Left ventricle myocardium inferior (tissue), 1 donor: ENCODE data around the gene MYL5. TPM values are rescaled to one million over a fixed set of nuclear protein-coding genes. Genes with fewer than 3 reads are reported as not detected.

Experiments used
- DNase-seq: peaks from one replicate; pipeline ENCODE4 v3.0.0-alpha.2; 2020
- H3K27ac ChIP-seq: fragments of 200-600 bp; replicated peaks from 2 replicates; pipeline ENCODE4 v1.8.0; 2021
- H3K27me3 ChIP-seq: fragments of 200-600 bp; 2 replicates; pipeline ENCODE4 v1.8.0; 2021; ENCODE audit warnings: low read depth
- H3K36me3 ChIP-seq: fragments of 200-600 bp; 2 replicates; pipeline ENCODE4 v1.8.0; 2021
- H3K4me1 ChIP-seq: fragments of 200-600 bp; 2 replicates; pipeline ENCODE4 v1.8.0; 2021
- H3K4me3 ChIP-seq: fragments of 200-600 bp; 2 replicates; pipeline ENCODE4 v1.8.0; 2021; ENCODE audit warnings: mild to moderate bottlenecking, moderate library complexity
- H3K9me3 ChIP-seq: fragments of 200-600 bp; replicated peaks from 2 replicates; pipeline ENCODE4 v1.8.0; 2021
- CTCF ChIP-seq: fragments of 200-600 bp; IDR thresholded peaks from 2 replicates; pipeline ENCODE4 v1.8.0; 2021; ENCODE audit warnings: antibody characterized with exemption, mild to moderate bottlenecking, borderline replicate concordance
- intact Hi-C: fragments of 100-400 bp; cut with micrococcal nuclease; formaldehyde crosslinking; loops from one replicate; pipeline ENCODE4 v1.11.0; 2022
- total RNA-seq: library from RNA; stranded (reverse); fragmentation: NEBNext Ultra II Directional; extraction: Animal tissue kit (Norgen Biotek cat#: 25700); gene quantifications from one replicate; pipeline ENCODE4 v1.2.1, GENCODE V29; 2021
- donor health status: DM: no; HTN: yes; CAD: no; lungs with severe emphysema.

The MYL5 gene
- total RNA-seq, 1 donor from 2014 or later: 4.5 TPM

DNA sequence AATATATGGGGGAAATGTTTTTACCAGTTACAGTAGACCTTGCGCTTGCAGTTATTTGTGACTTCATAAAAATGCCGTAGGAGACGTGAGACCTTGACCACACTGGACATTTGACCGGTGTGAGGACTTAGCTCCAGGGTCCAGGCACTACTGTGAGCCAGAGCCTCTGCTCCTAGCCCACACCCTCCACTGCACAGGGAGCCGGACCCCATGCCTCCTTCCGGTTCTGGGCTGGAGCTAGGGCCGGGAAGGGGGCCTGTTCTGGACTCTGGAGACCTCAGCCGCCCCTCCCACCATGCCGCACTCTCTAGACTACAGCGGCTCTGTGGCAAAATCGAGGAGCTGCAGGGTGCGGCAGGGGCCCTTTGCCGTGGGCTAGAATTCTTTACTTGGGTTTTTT, 36.6 kb downstream of the MYL5 start:
- Histone ChIP-seq H3K4me3 (no peak overlapping the region), H3K27ac (no peak overlapping the region), H3K9me3 (no peaks in the 10 kb centered on the region), H3K36me3 (no peaks in the 10 kb centered on the region), H3K27me3 (no peaks in the 10 kb centered on the region), H3K4me1 (peaks cover 39% of the 10 kb centered on the region)
- no peak for TF ChIP-seq CTCF
- no peak for DNase-seq
- intact Hi-C loops: no loop called here

DNA sequence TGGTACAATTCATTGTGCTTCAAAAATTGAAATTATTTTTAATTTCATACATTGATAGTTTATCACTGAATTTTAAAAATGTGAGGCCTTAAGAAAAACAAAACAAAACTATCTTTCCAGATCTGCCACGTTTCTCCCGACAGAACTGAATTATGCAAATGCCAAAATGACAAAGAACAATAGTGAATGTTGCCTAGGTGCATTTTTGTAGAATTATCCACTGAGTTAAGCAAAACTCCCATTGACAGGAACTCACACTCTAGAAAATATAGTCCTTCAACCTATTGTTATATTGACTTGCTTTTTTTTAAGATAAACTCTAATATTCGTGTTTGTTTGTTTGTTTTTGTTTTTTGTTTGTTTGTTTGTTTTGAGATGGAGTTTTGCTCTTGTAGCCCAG, 37.8 kb downstream of the MYL5 start:
- H3K27ac ChIP-seq: no peak overlapping the region
- no peaks in the 10 kb centered on the region for H3K27me3 ChIP-seq
- peaks cover 32% of the 10 kb centered on the region for H3K4me1 ChIP-seq
- no peaks in the 10 kb centered on the region for H3K36me3 ChIP-seq
- DNase-seq: no peak
- no peak for TF ChIP-seq CTCF
- H3K4me3 ChIP-seq: no peak overlapping the region
- intact Hi-C loops: no loop called here
- H3K9me3 ChIP-seq: no peaks in the 10 kb centered on the region

GRCh38 chr4:712916-713632, 38.7 kb downstream of the MYL5 start:
- Histone ChIP-seq H3K9me3 (no peaks in the 10 kb centered on the region), H3K4me1 (peaks cover 36% of the 10 kb centered on the region), H3K4me3 (no peak overlapping the region), H3K27me3 (no peaks in the 10 kb centered on the region), H3K27ac (no peak overlapping the region), H3K36me3 (no peaks in the 10 kb centered on the region)
- DNase-seq: no peak
- intact Hi-C loops: no loop called here
- no peak for TF ChIP-seq CTCF

GRCh38 chr4:714087-714486, 39.7 kb downstream of the MYL5 start:
- no peak for DNase-seq
- no peak overlapping the region for H3K27ac ChIP-seq
- peaks cover 30% of the 10 kb centered on the region for H3K4me1 ChIP-seq
- intact Hi-C loops: no loop called here
- no peak overlapping the region for H3K4me3 ChIP-seq
- H3K9me3 ChIP-seq: no peaks in the 10 kb centered on the region
- no peak for TF ChIP-seq CTCF
- no peaks in the 10 kb centered on the region for H3K36me3 ChIP-seq
- H3K27me3 ChIP-seq: no peaks in the 10 kb centered on the region

DNA sequence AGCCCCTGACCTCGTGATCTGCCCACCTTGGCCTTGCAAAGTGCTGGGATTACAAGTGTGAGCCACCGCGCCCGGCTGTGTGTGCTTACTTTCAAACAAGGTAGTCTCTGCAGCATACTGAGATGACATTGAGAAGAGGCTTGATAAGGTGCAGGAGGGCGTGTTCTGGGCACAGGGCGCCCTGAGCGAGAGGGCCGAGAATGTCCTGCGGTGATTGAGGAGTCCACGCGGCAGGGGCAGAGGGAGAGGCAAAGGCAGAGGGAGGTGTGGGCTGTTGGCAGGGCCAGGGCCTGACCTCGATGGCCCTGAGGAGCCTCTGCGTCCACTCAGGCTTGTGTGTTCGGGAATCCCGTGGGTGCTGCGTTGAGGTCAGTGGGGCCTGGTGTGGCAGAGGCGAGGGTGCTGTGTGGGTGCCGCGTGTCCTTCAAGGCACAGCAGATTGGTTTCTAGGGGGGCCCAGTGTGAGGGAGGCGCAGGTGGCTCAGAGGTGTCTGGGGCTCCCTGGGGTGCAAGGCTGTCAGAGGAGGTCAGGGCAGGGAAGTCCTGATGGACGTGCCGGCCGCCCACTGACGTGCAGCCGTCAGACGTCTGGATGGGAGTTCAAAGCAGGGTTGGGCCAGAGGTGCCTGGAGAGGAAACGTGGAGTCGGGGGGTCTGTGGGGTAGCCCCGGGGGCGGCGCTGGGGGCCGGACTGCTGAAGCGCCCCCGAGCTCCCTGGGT, 43.4 kb downstream of the MYL5 start:
- no peak for TF ChIP-seq CTCF
- no peak for DNase-seq
- no peaks in the 10 kb centered on the region for H3K9me3 ChIP-seq
- no peaks in the 10 kb centered on the region for H3K27me3 ChIP-seq
- intact Hi-C loops: no loop called here
- H3K36me3 ChIP-seq: no peaks in the 10 kb centered on the region
- H3K4me1 ChIP-seq: peaks cover 36% of the 10 kb centered on the region
- no peak overlapping the region for H3K4me3 ChIP-seq
- H3K27ac ChIP-seq: no peak overlapping the region
